NCI-H2081 treated with DMSO at 0.1 percent for 48 hours (cell line): ENCODE results near the gene SMYD3.
"Not testable (repeated sequence)": the region's sequence is repeated elsewhere in the genome, so short reads cannot be mapped to it uniquely, and the experiment has no call there.

Experiments used
- DNase-seq: peaks from one replicate; lab custom pipeline; 2025; lab: John Stamatoyannopoulos, UW

Gene SMYD3

GRCh38 chr1:246024118-246024517 lies 483.0 kb downstream of the SMYD3 start:
- DNase-seq, result not testable (repeated sequence)

DNA sequence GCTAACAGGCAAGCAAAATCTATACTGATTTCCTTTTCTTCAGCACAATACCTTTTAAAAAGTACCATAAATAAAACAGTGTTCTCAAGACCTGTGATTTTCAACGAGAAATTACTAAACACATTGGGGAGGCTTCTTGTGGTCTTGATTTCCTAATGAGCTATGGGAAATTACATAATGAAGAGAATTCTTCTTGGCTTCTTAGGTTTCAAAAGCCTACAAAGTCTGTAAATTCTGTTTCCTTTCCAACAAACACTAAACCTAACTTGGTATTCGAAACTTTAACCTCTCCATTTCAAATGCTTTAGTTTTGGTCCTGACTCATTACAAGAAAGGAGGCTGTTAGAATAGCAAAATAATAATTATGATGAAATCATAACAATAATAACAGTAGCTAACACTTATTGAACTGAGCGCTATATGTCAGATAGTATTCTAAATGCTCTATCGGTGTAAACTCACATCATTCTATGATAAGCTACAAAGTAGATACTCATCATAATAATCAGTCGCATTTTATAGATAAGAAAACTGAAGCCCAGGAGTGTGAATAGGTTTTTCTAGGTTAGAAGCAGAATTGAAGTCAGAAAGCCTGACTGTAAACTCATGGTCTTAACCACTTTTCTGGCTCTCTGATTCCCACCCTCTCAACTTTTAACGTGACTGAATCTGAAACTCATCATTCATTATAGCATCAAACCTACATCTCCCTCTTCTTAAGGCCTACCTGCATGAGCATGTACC lies 486.7 kb downstream of the SMYD3 start:
- DNase-seq, result no peak

- no peak for DNase-seq
Measured at GRCh38 chr1:246018146-246018545, 488.9 kb downstream of the SMYD3 start.

DNA sequence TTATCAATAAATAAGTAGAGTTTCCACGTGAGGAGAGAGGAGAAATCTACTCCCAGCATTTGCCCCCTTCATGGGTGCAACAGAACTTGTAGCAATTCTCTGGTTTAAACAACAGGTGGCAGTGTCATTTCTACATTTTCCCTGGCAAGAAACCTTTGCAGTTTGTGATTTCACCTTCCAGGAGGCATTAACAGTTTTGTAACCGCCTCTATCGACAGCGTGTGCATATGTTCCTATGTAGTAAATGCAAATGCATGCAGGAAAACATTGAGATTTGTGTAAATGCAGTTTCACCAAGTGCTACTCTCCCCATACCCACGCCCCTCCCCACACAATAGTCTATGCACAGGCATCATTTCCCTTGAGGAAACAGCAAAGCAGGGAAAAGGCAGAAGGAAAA lies 494.7 kb downstream of the SMYD3 start:
- peak; percentile 30 for DNase-seq

- no peak for DNase-seq
Measured at GRCh38 chr1:246010386-246010785, 496.7 kb downstream of the SMYD3 start.

- no peak for DNase-seq
Measured at GRCh38 chr1:246008363-246008831, 498.7 kb downstream of the SMYD3 start.

GRCh38 chr1:246005067-246005466 lies 502.0 kb downstream of the SMYD3 start:
- no peak for DNase-seq

GRCh38 chr1:246004301-246004700 lies 502.8 kb downstream of the SMYD3 start:
- no peak for DNase-seq

DNA sequence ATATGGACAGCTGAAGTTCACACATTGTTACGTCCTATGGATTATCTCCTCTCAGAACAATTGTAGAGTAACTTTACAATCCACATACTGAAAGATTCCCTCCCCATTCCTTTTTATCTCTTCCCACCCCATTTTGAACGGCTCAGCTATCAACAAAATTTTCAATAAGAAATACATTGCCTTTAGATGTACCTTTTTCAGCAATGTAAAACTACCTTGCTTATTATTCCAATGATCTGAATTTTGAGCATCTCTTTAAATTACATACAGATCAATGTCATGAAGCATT lies 503.7 kb downstream of the SMYD3 start:
- no peak for DNase-seq

- DNase-seq, result peak; percentile 62
Measured at GRCh38 chr1:246002725-246003441, 504.2 kb downstream of the SMYD3 start.

DNA sequence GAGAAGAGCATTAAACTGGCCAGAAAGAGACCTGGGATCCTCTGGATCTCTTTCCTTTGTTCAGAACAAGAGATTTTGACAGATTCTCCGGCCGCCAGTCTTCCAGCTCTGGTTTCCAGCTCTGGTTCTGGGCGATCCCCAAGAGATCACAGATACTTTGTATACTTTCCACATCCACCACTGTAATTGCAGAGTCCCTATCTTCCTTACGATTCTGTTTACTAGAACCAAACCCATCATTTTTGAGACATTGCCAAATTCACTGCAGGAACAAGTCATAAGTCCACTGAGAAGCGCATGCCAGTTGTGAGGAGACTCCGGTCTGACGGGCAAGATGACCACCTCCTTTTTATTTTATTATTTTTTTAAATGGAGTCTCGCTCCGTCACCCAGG lies 505.2 kb downstream of the SMYD3 start:
- DNase-seq, result no peak

- no peak for DNase-seq
Measured at GRCh38 chr1:246001142-246001836, 505.8 kb downstream of the SMYD3 start.

GRCh38 chr1:246000638-246001015 lies 506.5 kb downstream of the SMYD3 start:
- DNase-seq, result no peak

- DNase-seq, result no peak
Measured at GRCh38 chr1:245999697-246000637, 507.1 kb downstream of the SMYD3 start.

DNA sequence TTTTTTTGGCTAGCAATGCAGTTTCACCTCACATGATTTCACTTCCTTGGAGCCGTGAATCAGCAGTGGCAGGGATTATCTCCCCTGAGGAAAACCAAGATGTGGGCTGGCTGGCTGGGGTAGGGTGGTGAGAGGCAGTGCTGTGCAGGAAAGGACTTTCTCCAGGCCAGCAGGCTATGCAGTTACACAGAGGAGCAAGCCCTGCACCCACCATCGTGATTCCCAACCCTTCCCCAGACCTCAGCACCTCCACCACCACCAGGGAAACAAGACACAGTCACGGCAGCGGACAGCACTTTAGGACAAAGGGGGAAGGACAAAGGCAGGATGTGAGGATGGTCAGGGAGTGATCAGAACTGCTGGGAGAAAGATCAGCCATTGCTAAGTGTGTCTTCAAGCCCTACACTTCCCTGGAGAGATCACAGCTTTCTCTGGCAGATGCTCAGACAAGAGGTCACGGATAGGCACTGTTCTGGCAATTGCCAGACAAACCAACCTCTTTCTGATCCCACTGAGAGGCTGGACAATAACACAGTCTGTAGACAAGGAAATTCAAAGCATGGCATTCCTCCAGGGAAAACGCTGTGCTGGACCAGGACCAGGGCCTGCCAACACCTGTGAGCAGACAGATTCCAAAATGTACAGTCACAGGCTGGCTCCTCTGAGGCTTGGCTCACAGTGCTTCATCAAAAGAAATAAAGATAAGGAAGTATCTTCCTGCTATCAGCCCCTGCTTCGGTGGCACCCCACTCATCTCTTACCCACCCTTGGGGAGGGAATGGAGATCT lies 509.4 kb downstream of the SMYD3 start:
- no peak for DNase-seq

GRCh38 chr1:245996811-245997210 lies 510.3 kb downstream of the SMYD3 start:
- no peak for DNase-seq

DNA sequence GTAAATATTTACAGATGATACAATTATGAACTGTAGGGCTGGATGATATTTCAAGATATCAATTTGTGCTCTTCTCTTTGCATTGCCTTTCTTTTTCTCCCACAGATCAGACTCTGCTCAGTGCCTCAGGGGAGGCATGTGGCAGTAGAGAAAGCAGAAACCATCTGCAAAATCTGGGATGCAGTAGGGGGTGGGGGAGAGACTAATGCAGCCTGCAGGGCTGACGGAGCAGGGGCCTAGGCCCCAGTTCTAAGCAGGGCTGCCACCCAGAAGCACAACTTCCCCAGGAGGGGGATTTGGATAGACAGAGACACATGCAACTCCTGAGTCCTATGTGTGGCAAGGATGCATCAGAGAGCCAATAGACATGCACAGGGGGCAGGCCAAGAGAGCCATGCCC lies 511.6 kb downstream of the SMYD3 start:
- no peak for DNase-seq

GRCh38 chr1:245991266-245991665 lies 515.8 kb downstream of the SMYD3 start:
- DNase-seq, result no peak

DNA sequence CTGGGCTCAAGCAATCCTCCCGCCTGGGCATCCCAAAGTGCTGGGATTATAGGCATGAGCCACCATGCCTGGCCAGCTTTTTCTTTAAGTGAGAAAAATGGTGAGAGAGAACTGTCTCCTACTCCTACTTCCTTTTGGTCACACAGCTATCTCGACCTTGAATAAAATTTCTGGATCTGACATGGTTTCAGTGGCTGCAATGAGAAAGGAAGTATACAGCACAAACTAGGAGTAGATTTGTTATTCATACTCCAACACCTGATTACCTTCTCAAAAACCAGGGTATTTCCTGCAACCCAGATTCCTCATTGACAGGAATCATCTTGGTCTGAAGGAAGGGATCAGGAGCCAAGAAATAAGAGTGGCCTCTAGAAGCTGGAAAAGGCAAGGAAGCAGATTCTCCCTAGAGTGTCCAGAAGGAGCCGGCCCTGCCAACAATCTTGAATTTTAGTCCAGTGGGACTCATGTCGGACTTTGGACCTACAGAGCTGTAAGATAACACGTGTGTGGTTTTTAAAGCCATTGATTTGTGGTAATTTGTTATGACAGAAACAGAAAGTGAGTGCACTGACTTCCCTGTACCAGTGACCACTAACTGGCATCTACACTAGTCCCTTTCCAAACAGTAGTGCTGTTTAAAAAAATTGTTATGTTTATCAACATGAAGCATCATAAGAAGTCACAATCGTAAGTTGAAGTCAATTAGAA lies 516.6 kb downstream of the SMYD3 start:
- DNase-seq, result no peak

DNA sequence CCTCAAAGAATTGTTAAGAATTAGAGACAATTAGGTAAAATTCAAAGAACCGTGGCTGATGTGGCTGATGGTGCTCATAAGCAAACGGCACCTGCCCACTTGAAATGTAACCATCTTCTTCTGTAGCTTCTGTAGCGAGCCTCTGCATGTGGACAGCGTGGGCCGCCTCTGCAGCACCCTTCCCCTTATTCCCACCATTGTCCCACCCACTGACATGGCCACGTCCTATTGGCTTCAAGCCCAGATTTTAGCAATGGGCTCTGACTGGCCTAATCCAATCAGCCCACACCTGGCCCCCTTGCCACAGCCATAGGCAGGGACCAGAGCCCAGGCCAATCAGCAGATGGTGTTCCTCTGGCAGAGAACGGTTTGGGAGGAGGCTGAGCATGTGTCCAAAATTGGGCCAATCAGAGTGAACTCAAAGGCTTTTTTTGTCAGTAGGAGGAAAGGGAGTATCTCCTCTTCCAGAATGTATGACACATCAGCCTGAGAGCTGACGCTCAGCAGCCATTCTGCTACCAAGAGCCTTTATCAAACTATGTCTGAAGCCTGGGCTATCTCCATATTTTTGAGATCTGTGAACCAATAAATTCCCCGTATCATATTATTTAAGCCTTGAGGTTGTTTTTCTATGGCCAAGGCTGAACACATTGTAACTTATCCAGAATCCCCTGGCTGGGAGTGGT lies 518.5 kb downstream of the SMYD3 start:
- DNase-seq, result no peak
